T-helper 1 cell treated with Interleukin-12 subunit alpha and Interleukin-12 subunit beta and Interleukin-4 antibody, amounts not matched to agents 30 ng/mL and 1 ng/mL, for 36 hours (primary cell): Measurements from ENCODE around the gene C22orf15. TPM values are rescaled to one million over a fixed set of nuclear protein-coding genes. Genes with fewer than 3 reads are reported as not detected.
"Not testable (repeated sequence)": the region's sequence is repeated elsewhere in the genome, so short reads cannot be mapped to it uniquely, and the experiment has no call there.

Experiments used
- intact Hi-C: fragments of 100-400 bp; cut with micrococcal nuclease; formaldehyde crosslinking; loops from one replicate; pipeline ENCODE4 v1.15.1; 2024
- total RNA-seq: library from RNA; stranded (reverse); gene quantifications from 2 replicates; pipeline ENCODE4 v1.2.3, GENCODE V29; 2022

C22orf15 gene
- total RNA-seq = 0.41 and 0.74 TPM in 2 replicates

GRCh38 chr22:23762842-23763578, at the start of gene C22orf15:
TSS of gene C22orf15 (plus strand) at chr22:23762990. CDS start at chr22:23763307, 317 bp downstream.
- intact Hi-C loops = no loop called here

GRCh38 chr22:23713696-23714595, 48.8 kb upstream of the C22orf15 start:
- intact Hi-C loops = no loop called here

- intact Hi-C loops = no loop called here
Observed at GRCh38 chr22:23714596-23715578, 47.9 kb upstream of the C22orf15 start.

- intact Hi-C loops = loop anchor here (2.0 kb wide), 1 partner anchor 141 kb away; the partner anchor contains the start of gene SLC2A11
Observed at GRCh38 chr22:23715806-23716375, 46.9 kb upstream of the C22orf15 start.

GRCh38 chr22:23716811-23717801, 45.7 kb upstream of the C22orf15 start:
- intact Hi-C loops = loop anchor here (1.0 to 2.0 kb wide), 8 partner anchors 12 to 177 kb away; partner anchors contain the start of genes CHCHD10, DERL3, MIF and SLC2A11

- intact Hi-C loops = no loop called here
Observed at GRCh38 chr22:23718371-23719165, 44.2 kb upstream of the C22orf15 start.

GRCh38 chr22:23720855-23721254, 41.9 kb upstream of the C22orf15 start:
- intact Hi-C loops = no loop called here

- intact Hi-C loops = no loop called here
Observed at GRCh38 chr22:23722160-23722559, 40.6 kb upstream of the C22orf15 start.

- intact Hi-C loops = no loop called here
Observed at GRCh38 chr22:23722724-23723123, 40.1 kb upstream of the C22orf15 start.

GRCh38 chr22:23728108-23728507, 34.7 kb upstream of the C22orf15 start:
- intact Hi-C loops = not testable (repeated sequence)

- intact Hi-C loops = no loop called here
Observed at GRCh38 chr22:23737696-23738095, 25.1 kb upstream of the C22orf15 start.

GRCh38 chr22:23742505-23743264, 20.1 kb upstream of the C22orf15 start:
- intact Hi-C loops = no loop called here

- intact Hi-C loops = no loop called here
Observed at GRCh38 chr22:23743303-23743705, 19.5 kb upstream of the C22orf15 start.

GRCh38 chr22:23744001-23744400, 18.8 kb upstream of the C22orf15 start:
- intact Hi-C loops = no loop called here

GRCh38 chr22:23744485-23744884, 18.3 kb upstream of the C22orf15 start:
- intact Hi-C loops = no loop called here

- intact Hi-C loops = no loop called here
Observed at GRCh38 chr22:23745791-23746190, 17.0 kb upstream of the C22orf15 start.

GRCh38 chr22:23749841-23750301, 12.9 kb upstream of the C22orf15 start:
- intact Hi-C loops = loop anchor here (10.0 kb wide), 1 partner anchor 215 kb away; no protein-coding TSS in a partner anchor

- intact Hi-C loops = loop anchor here (10.0 kb wide), 1 partner anchor 216 kb away; no protein-coding TSS in a partner anchor
Observed at GRCh38 chr22:23750367-23750713, 12.4 kb upstream of the C22orf15 start.
